ENCODE measurements around the gene C16orf90. TPM values are rescaled to one million over a fixed set of nuclear protein-coding genes. Genes with fewer than 3 reads are reported as not detected.

C16orf90 gene
- not detected in 2 replicates for total RNA-seq

GRCh38 chr16:3495176-3495575, at the start of gene C16orf90:
Gene C16orf90 (minus strand): TSS chr16:3495489. CDS start chr16:3495421, 68 bp downstream.
- Histone ChIP-seq H3K27me3 (ENCODE audit: insufficient read depth, low read length) (no peaks in the 10 kb centered on the region), H3K4me1 (ENCODE audit: insufficient read depth, low read length) (no peaks in the 10 kb centered on the region), H3K27ac (ENCODE audit: low read depth, low read length) (no peak within 1 kb of the TSS), H3K4me2 (ENCODE audit: insufficient read depth, low read length) (no peak within 1 kb of the TSS), H3K36me3 (ENCODE audit: insufficient read depth, low read length) (no peaks in the 10 kb centered on the region), H3K79me2 (ENCODE audit: insufficient read depth, low read length) (no peaks in the 10 kb centered on the region), H3K4me3 (ENCODE audit: insufficient read depth, low read length) (no peak within 1 kb of the TSS), H3K9me3 (ENCODE audit: low read depth, low read length) (no peaks in the 10 kb centered on the region), H4K20me1 (ENCODE audit: insufficient read depth, low read length) (no peaks in the 10 kb centered on the region), H2AFZ (ENCODE audit: low read length) (no peak within 1 kb of the TSS)
- TF ChIP-seq, protein P1, sequence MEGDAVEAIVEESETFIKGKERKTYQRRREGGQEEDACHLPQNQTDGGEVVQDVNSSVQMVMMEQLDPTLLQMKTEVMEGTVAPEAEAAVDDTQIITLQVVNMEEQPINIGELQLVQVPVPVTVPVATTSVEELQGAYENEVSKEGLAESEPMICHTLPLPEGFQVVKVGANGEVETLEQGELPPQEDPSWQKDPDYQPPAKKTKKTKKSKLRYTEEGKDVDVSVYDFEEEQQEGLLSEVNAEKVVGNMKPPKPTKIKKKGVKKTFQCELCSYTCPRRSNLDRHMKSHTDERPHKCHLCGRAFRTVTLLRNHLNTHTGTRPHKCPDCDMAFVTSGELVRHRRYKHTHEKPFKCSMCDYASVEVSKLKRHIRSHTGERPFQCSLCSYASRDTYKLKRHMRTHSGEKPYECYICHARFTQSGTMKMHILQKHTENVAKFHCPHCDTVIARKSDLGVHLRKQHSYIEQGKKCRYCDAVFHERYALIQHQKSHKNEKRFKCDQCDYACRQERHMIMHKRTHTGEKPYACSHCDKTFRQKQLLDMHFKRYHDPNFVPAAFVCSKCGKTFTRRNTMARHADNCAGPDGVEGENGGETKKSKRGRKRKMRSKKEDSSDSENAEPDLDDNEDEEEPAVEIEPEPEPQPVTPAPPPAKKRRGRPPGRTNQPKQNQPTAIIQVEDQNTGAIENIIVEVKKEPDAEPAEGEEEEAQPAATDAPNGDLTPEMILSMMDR (IDR thresholded peaks at IDR 0.05; ENCODE audit: extremely low read depth, low read depth, low read length) = no peak
- peak; percentile 83 for DNase-seq (ENCODE audit: insufficient read length, low spot score, missing footprints)

- Histone ChIP-seq H3K4me1 (ENCODE audit: insufficient read depth, low read length) (peaks cover 6% of the 10 kb centered on the region), H3K27me3 (ENCODE audit: insufficient read depth, low read length) (no peaks in the 10 kb centered on the region), H3K27ac (ENCODE audit: low read depth, low read length) (no peak overlapping the region), H3K9me3 (ENCODE audit: low read depth, low read length) (no peaks in the 10 kb centered on the region), H3K79me2 (ENCODE audit: insufficient read depth, low read length) (no peaks in the 10 kb centered on the region), H2AFZ (ENCODE audit: low read length) (no peak overlapping the region), H4K20me1 (ENCODE audit: insufficient read depth, low read length) (no peaks in the 10 kb centered on the region), H3K4me3 (ENCODE audit: insufficient read depth, low read length) (no peak overlapping the region), H3K4me2 (ENCODE audit: insufficient read depth, low read length) (no peak overlapping the region), H3K36me3 (ENCODE audit: insufficient read depth, low read length) (peaks cover 4% of the 10 kb centered on the region)
- TF ChIP-seq, protein P1 (IDR thresholded peaks at IDR 0.05; ENCODE audit: extremely low read depth, low read depth, low read length) = no peak
- peak; percentile 90 for DNase-seq (ENCODE audit: insufficient read length, low spot score, missing footprints)
Observed at GRCh38 chr16:3542601-3543373, 47.5 kb upstream of the C16orf90 start.

GRCh38 chr16:3541527-3542155, 46.4 kb upstream of the C16orf90 start:
- H3K9me3 ChIP-seq (ENCODE audit: low read depth, low read length) = no peaks in the 10 kb centered on the region
- no peak overlapping the region for H3K4me3 ChIP-seq (ENCODE audit: insufficient read depth, low read length)
- no peaks in the 10 kb centered on the region for H4K20me1 ChIP-seq (ENCODE audit: insufficient read depth, low read length)
- no peak overlapping the region for H3K4me2 ChIP-seq (ENCODE audit: insufficient read depth, low read length)
- H3K4me1 ChIP-seq (ENCODE audit: insufficient read depth, low read length) = peaks cover 11% of the 10 kb centered on the region
- H3K79me2 ChIP-seq (ENCODE audit: insufficient read depth, low read length) = no peaks in the 10 kb centered on the region
- TF ChIP-seq, protein P1 (IDR thresholded peaks at IDR 0.05; ENCODE audit: extremely low read depth, low read depth, low read length) = no peak
- no peaks in the 10 kb centered on the region for H3K27me3 ChIP-seq (ENCODE audit: insufficient read depth, low read length)
- DNase-seq (ENCODE audit: insufficient read length, low spot score, missing footprints) = no peak
- H2AFZ ChIP-seq (ENCODE audit: low read length) = no peak overlapping the region
- H3K27ac ChIP-seq (ENCODE audit: low read depth, low read length) = no peak overlapping the region
- peaks cover 8% of the 10 kb centered on the region for H3K36me3 ChIP-seq (ENCODE audit: insufficient read depth, low read length)

- Histone ChIP-seq H3K9me3 (ENCODE audit: low read depth, low read length) (no peaks in the 10 kb centered on the region), H3K36me3 (ENCODE audit: insufficient read depth, low read length) (peaks cover 21% of the 10 kb centered on the region), H4K20me1 (ENCODE audit: insufficient read depth, low read length) (no peaks in the 10 kb centered on the region), H3K79me2 (ENCODE audit: insufficient read depth, low read length) (no peaks in the 10 kb centered on the region), H3K4me2 (ENCODE audit: insufficient read depth, low read length) (no peak overlapping the region), H2AFZ (ENCODE audit: low read length) (no peak overlapping the region), H3K27ac (ENCODE audit: low read depth, low read length) (no peak overlapping the region), H3K27me3 (ENCODE audit: insufficient read depth, low read length) (no peaks in the 10 kb centered on the region), H3K4me3 (ENCODE audit: insufficient read depth, low read length) (no peak overlapping the region), H3K4me1 (ENCODE audit: insufficient read depth, low read length) (peaks cover 18% of the 10 kb centered on the region)
- TF ChIP-seq, protein P1 (IDR thresholded peaks at IDR 0.05; ENCODE audit: extremely low read depth, low read depth, low read length) = no peak
- no peak for DNase-seq (ENCODE audit: insufficient read length, low spot score, missing footprints)
Observed at GRCh38 chr16:3538222-3538621, 42.9 kb upstream of the C16orf90 start.

All from osteoblast (primary cell).